ENCODE results near the gene PNMA8B. TPM values are rescaled to one million over a fixed set of nuclear protein-coding genes. Genes with fewer than 3 reads are reported as not detected.

Gene PNMA8B
- total RNA-seq, 1 experiment from 2014 or later, result 0.75 TPM

DNA sequence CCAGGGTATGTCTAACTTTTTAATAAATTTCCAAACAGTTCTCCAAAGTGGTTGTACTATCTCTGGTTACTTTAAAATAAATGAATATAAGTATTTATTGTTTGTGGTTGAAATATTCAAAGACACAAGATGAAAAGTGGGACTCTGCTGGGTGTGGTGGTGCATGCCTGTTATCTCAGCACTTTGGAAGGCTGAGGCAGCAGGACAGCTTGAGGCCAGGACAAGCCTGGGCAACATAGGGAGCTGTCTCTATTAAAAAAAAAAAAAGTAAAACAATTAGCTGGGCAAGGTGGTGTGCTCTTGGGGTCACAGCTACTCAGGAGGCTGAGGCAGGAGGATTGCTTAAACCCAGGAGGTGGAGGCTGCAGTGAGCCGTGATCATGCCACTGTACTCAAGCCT is 34.7 kb downstream of the PNMA8B start:
- Histone ChIP-seq H3K4me1 (ENCODE audit: insufficient read depth, low read length, poor library complexity, severe bottlenecking) (no peaks in the 10 kb centered on the region), H3K9me3 (ENCODE audit: low read depth, low read length, poor library complexity, severe bottlenecking) (no peaks in the 10 kb centered on the region), H3K36me3 (ENCODE audit: insufficient read depth, low read length, poor library complexity, severe bottlenecking) (no peaks in the 10 kb centered on the region), H3K27me3 (replicated peaks; ENCODE audit: insufficient read depth, low read depth, low read length, poor library complexity) (no peaks in the 10 kb centered on the region), H3K27ac (ENCODE audit: low read depth, low read length, poor library complexity, severe bottlenecking) (no peak overlapping the region), H3K4me3 (ENCODE audit: low read depth, low read length, poor library complexity, severe bottlenecking) (no peak overlapping the region)
- DNase-seq (ENCODE audit: low spot score), result no peak
- BruUV-seq (replicated peaks), result no TSS peak
- ChIA-PET POLR2A (ENCODE audit: low non-redundant PET) (no interaction called here), CTCF (no interaction called here)
- TF ChIP-seq EZH2 (IDR thresholded peaks at IDR 0.05; ENCODE audit: borderline replicate concordance, low read depth, low read length, poor library complexity, severe bottlenecking), result no peak
- TF ChIP-seq, protein P1, sequence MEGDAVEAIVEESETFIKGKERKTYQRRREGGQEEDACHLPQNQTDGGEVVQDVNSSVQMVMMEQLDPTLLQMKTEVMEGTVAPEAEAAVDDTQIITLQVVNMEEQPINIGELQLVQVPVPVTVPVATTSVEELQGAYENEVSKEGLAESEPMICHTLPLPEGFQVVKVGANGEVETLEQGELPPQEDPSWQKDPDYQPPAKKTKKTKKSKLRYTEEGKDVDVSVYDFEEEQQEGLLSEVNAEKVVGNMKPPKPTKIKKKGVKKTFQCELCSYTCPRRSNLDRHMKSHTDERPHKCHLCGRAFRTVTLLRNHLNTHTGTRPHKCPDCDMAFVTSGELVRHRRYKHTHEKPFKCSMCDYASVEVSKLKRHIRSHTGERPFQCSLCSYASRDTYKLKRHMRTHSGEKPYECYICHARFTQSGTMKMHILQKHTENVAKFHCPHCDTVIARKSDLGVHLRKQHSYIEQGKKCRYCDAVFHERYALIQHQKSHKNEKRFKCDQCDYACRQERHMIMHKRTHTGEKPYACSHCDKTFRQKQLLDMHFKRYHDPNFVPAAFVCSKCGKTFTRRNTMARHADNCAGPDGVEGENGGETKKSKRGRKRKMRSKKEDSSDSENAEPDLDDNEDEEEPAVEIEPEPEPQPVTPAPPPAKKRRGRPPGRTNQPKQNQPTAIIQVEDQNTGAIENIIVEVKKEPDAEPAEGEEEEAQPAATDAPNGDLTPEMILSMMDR (conservative IDR thresholded peaks at IDR 0.05; ENCODE audit: low read depth, low read length), result no peak
- intact Hi-C loops (cut with micrococcal nuclease; ENCODE audit: unreplicated experiment), result no loop called here

DNA sequence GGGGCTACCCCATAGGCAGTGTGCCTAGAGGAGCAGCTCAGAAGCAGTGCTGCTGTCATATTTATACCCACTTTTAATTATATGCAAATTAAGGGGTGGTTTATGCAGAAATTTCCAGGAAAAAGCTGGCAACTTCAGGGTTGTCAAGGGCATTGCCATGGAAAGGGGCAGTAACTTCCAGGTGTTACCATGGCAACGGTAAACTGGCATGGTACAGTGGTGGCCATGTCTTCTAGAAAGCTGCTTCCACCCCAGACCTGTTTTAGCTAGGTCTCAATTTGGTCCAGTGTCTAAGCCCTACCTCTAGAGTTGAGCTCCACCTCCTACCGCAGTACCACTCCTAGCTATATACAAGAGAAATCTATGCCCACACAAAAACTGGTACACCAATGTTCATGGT is 35.6 kb downstream of the PNMA8B start:
- no peaks in the 10 kb centered on the region for H3K36me3 ChIP-seq (ENCODE audit: insufficient read depth, low read length, poor library complexity, severe bottlenecking)
- no peak overlapping the region for H3K4me3 ChIP-seq (ENCODE audit: low read depth, low read length, poor library complexity, severe bottlenecking)
- ChIA-PET POLR2A (ENCODE audit: low non-redundant PET) (no interaction called here), CTCF (no interaction called here)
- H3K27ac ChIP-seq (ENCODE audit: low read depth, low read length, poor library complexity, severe bottlenecking), result no peak overlapping the region
- TF ChIP-seq, protein P1 (conservative IDR thresholded peaks at IDR 0.05; ENCODE audit: low read depth, low read length), result no peak
- BruUV-seq (replicated peaks), result no TSS peak
- no peaks in the 10 kb centered on the region for H3K9me3 ChIP-seq (ENCODE audit: low read depth, low read length, poor library complexity, severe bottlenecking)
- intact Hi-C loops (cut with micrococcal nuclease; ENCODE audit: unreplicated experiment), result no loop called here
- no peaks in the 10 kb centered on the region for H3K4me1 ChIP-seq (ENCODE audit: insufficient read depth, low read length, poor library complexity, severe bottlenecking)
- H3K27me3 ChIP-seq (replicated peaks; ENCODE audit: insufficient read depth, low read depth, low read length, poor library complexity), result no peaks in the 10 kb centered on the region
- DNase-seq (ENCODE audit: low spot score), result no peak

DNA sequence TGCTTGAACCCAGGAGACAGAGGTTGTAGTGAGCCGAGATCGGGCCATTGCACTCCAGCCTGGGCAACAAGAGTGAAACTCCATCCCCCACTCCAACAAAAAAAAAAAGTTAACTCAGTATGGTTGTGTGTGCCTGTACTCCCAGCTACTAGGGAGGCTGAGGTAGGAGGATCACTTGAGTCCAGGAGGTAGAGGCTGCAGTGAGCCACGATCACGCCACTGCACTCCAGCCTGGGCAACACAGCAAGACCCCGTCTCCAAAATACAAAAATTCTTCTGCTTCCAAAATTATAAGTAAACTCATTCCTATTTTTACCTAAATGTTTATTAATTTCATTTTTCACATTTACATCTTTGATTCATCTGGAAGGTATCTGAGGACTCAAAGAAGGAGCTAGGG is 38.7 kb downstream of the PNMA8B start:
- H3K4me1 ChIP-seq (ENCODE audit: insufficient read depth, low read length, poor library complexity, severe bottlenecking), result no peaks in the 10 kb centered on the region
- H3K4me3 ChIP-seq (ENCODE audit: low read depth, low read length, poor library complexity, severe bottlenecking), result no peak overlapping the region
- TF ChIP-seq, protein P1 (conservative IDR thresholded peaks at IDR 0.05; ENCODE audit: low read depth, low read length), result no peak
- no peak for TF ChIP-seq EZH2 (IDR thresholded peaks at IDR 0.05; ENCODE audit: borderline replicate concordance, low read depth, low read length, poor library complexity, severe bottlenecking)
- no peaks in the 10 kb centered on the region for H3K27me3 ChIP-seq (replicated peaks; ENCODE audit: insufficient read depth, low read depth, low read length, poor library complexity)
- CTCF ChIA-PET, result interaction anchor here (0.6 kb wide), 1 partner anchor 208 kb away, joined by 3 read pairs; no protein-coding TSS in a partner anchor
- H3K27ac ChIP-seq (ENCODE audit: low read depth, low read length, poor library complexity, severe bottlenecking), result no peak overlapping the region
- H3K9me3 ChIP-seq (ENCODE audit: low read depth, low read length, poor library complexity, severe bottlenecking), result no peaks in the 10 kb centered on the region
- POLR2A ChIA-PET (ENCODE audit: low non-redundant PET), result no interaction called here
- no peaks in the 10 kb centered on the region for H3K36me3 ChIP-seq (ENCODE audit: insufficient read depth, low read length, poor library complexity, severe bottlenecking)
- BruUV-seq (replicated peaks), result no TSS peak
- no peak for DNase-seq (ENCODE audit: low spot score)
- intact Hi-C loops (cut with micrococcal nuclease; ENCODE audit: unreplicated experiment), result no loop called here
